HEK293T (cell line): ENCODE data around the gene ZDHHC8.

Experiments
- CTCF ChIA-PET: fragments of 350-600 bp; formaldehyde crosslinking; extraction: SDS; loops from one replicate; lab custom pipeline; 2021; ENCODE audit warnings: antibody characterized with exemption, inconsistent platforms; lab: Yijun Ruan, JAX
- POLR2A ChIA-PET: fragments of 350-600 bp; formaldehyde crosslinking; extraction: SDS; loops from one replicate; lab custom pipeline; 2020; ENCODE audit warnings: antibody characterized with exemption, inconsistent platforms; lab: Yijun Ruan, JAX
- DNase-seq: peaks from one replicate; pipeline ENCODE4 v3.0.0; 2012; ENCODE audit warnings: mixed read lengths; ENCODE audit errors: extremely low spot score
- ARNT ChIP-seq: fragments of 450-650 bp; IDR thresholded peaks from 2 replicates; pipeline ENCODE4 v1.6.1; 2017; ENCODE audit warnings: mild to moderate bottlenecking
- BHLHE40 ChIP-seq: fragments of 450-650 bp; IDR thresholded peaks from 2 replicates; pipeline ENCODE4 v1.6.1; 2016; ENCODE audit warnings: mild to moderate bottlenecking, moderate library complexity, borderline replicate concordance
- CTBP1 ChIP-seq: fragments of 450-650 bp; IDR thresholded peaks from 2 replicates; pipeline ENCODE4 v1.6.1; 2016; ENCODE audit warnings: borderline replicate concordance
- ELF4 ChIP-seq: fragments of 450-650 bp; IDR thresholded peaks from 2 replicates; pipeline ENCODE4 v1.6.1; 2017; ENCODE audit warnings: antibody characterized with exemption
- FOXA1 ChIP-seq: fragments of 450-650 bp; IDR thresholded peaks from 2 replicates; pipeline ENCODE4 v1.6.1; 2016; ENCODE audit warnings: mild to moderate bottlenecking
- FOXK2 ChIP-seq: fragments of 450-650 bp; IDR thresholded peaks from 2 replicates; pipeline ENCODE4 v1.6.1; 2016; ENCODE audit warnings: mild to moderate bottlenecking
- FOXM1 ChIP-seq: fragments of 450-650 bp; IDR thresholded peaks from 2 replicates; pipeline ENCODE4 v1.6.1; 2017; ENCODE audit warnings: mild to moderate bottlenecking, borderline replicate concordance
- HDGF ChIP-seq: fragments of 450-650 bp; IDR thresholded peaks from 2 replicates; pipeline ENCODE4 v1.6.1; 2017; ENCODE audit warnings: antibody characterized with exemption, borderline replicate concordance
- L3MBTL2 ChIP-seq: fragments of 450-650 bp; conservative IDR thresholded peaks from 2 replicates; pipeline ENCODE4 v1.6.1; 2016; ENCODE audit warnings: mild to moderate bottlenecking
- LEF1 ChIP-seq: fragments of 450-650 bp; IDR thresholded peaks from 2 replicates; pipeline ENCODE4 v1.6.1; 2017; ENCODE audit warnings: mild to moderate bottlenecking, borderline replicate concordance
- NFRKB ChIP-seq: fragments of 450-650 bp; IDR thresholded peaks from 2 replicates; pipeline ENCODE4 v1.6.1; 2016; ENCODE audit warnings: mild to moderate bottlenecking, moderate library complexity
- PKNOX1 ChIP-seq: fragments of 450-650 bp; IDR thresholded peaks from 2 replicates; pipeline ENCODE4 v1.6.1; 2016
- SP1 ChIP-seq: fragments of 450-650 bp; IDR thresholded peaks from 2 replicates; pipeline ENCODE4 v1.6.1; 2017
- SUZ12 ChIP-seq: fragments of 450-650 bp; IDR thresholded peaks from 2 replicates; pipeline ENCODE4 v1.6.1; 2016; ENCODE audit warnings: mild to moderate bottlenecking
- TARDBP ChIP-seq: fragments of 450-650 bp; IDR thresholded peaks from 2 replicates; pipeline ENCODE4 v1.6.1; 2016
- ZNF384 ChIP-seq: fragments of 450-650 bp; IDR thresholded peaks from 2 replicates; pipeline ENCODE4 v1.6.1; 2016

The ZDHHC8 gene

GRCh38 chr22:20126284-20127029 lies 5.1 kb upstream of the ZDHHC8 start:
- ChIA-PET CTCF (no interaction called here), POLR2A (interaction anchor here (1.3 kb wide), 1 partner anchor 9 kb away, joined by 7 read pairs; the partner anchor contains the start of gene TRMT2A)
- no peak for DNase-seq

GRCh38 chr22:20127318-20127868 lies 4.2 kb upstream of the ZDHHC8 start:
- ChIA-PET POLR2A (interaction anchor here (4.6 kb wide), 1 partner anchor 8 kb away, joined by 51 read pairs; the partner anchor contains the start of gene TRMT2A), CTCF (interaction anchor here (0.7 kb wide), 1 partner anchor 16 kb away, joined by 3 read pairs; no protein-coding TSS in a partner anchor)
- DNase-seq: no peak
- TF ChIP-seq CTBP1 (no peak), HDGF (no peak), SUZ12 (no peak), L3MBTL2 (no peak), ZNF384 (no peak), SP1 (no peak)

More at GRCh38 chr22:20126284-20127029, 5.1 kb upstream of the ZDHHC8 start:
- TF ChIP-seq HDGF: no peak
- no peak for TF ChIP-seq BHLHE40
- no peak for TF ChIP-seq TARDBP
- no peak for TF ChIP-seq FOXM1

GRCh38 chr22:20127869-20128618 lies 3.6 kb upstream of the ZDHHC8 start:
- ChIA-PET CTCF (interaction anchor here (0.7 to 1.5 kb wide), 2 partner anchors 16 to 162 kb away, joined by 3 to 4 read pairs; no protein-coding TSS in a partner anchor), POLR2A (interaction anchor here (4.6 kb wide), 1 partner anchor 9 kb away, joined by 51 read pairs; the partner anchor contains the start of gene TRMT2A)
- no peak for DNase-seq
- no peak for TF ChIP-seq CTBP1
- TF ChIP-seq L3MBTL2: no peak
- TF ChIP-seq FOXK2: no peak
- TF ChIP-seq FOXA1: no peak
- TF ChIP-seq LEF1: no peak

GRCh38 chr22:20128619-20128901 lies 3.0 kb upstream of the ZDHHC8 start:
- DNase-seq: no peak
- ChIA-PET CTCF (interaction anchor here (0.7 to 1.5 kb wide), 2 partner anchors 115 to 162 kb away, joined by 4 read pairs; no protein-coding TSS in a partner anchor), POLR2A (interaction anchor here (1.5 to 4.6 kb wide), 2 partner anchors 9 to 15 kb away, joined by 4 to 51 read pairs; partner anchors contain the start of gene TRMT2A)
- no peak for TF ChIP-seq PKNOX1
- TF ChIP-seq SUZ12: no peak
- TF ChIP-seq SP1: no peak
- TF ChIP-seq ARNT: no peak
- TF ChIP-seq L3MBTL2: no peak
- no peak for TF ChIP-seq FOXK2
- TF ChIP-seq FOXM1: no peak
- no peak for TF ChIP-seq BHLHE40
- no peak for TF ChIP-seq ELF4
- no peak for TF ChIP-seq FOXA1
- no peak for TF ChIP-seq CTBP1
- no peak for TF ChIP-seq ZNF384
- no peak for TF ChIP-seq TARDBP
- TF ChIP-seq HDGF: no peak
- TF ChIP-seq NFRKB: no peak
- no peak for TF ChIP-seq LEF1

GRCh38 chr22:20128902-20129746 lies 2.5 kb upstream of the ZDHHC8 start:
- ChIA-PET POLR2A (interaction anchor here (1.5 to 4.6 kb wide), 2 partner anchors 10 to 15 kb away, joined by 4 to 51 read pairs; partner anchors contain the start of gene TRMT2A), CTCF (interaction anchor here (0.7 to 1.5 kb wide), 6 partner anchors 9 to 232 kb away, joined by 3 to 5 read pairs (median 4); no protein-coding TSS in a partner anchor)
- peak; percentile 66 for DNase-seq
- TF ChIP-seq HDGF: 0 out of 2 replicates have a peak, but pooled peaks have one; percentile 69
- TF ChIP-seq SUZ12: no peak
- no peak for TF ChIP-seq L3MBTL2
- no peak for TF ChIP-seq FOXM1

GRCh38 chr22:20129747-20130014 lies 1.9 kb upstream of the ZDHHC8 start:
- POLR2A ChIA-PET: interaction anchor here (1.5 to 4.6 kb wide), 2 partner anchors 11 to 16 kb away, joined by 4 to 51 read pairs; partner anchors contain the start of gene TRMT2A
- no peak for TF ChIP-seq ELF4
- TF ChIP-seq ZNF384: no peak
- no peak for TF ChIP-seq L3MBTL2
- no peak for TF ChIP-seq LEF1
- no peak for TF ChIP-seq FOXM1
- no peak for TF ChIP-seq FOXA1
- TF ChIP-seq PKNOX1: no peak
- CTCF ChIA-PET: interaction anchor here (0.8 to 1.5 kb wide), 5 partner anchors 9 to 233 kb away, joined by 3 to 5 read pairs (median 4); no protein-coding TSS in a partner anchor

More at GRCh38 chr22:20129747-20130014, 1.9 kb upstream of the ZDHHC8 start:
- no peak for DNase-seq
